OCI-LY7 (cell line): Measurements from ENCODE around the gene CGB8.
"Not testable (repeated sequence)": the region's sequence is repeated elsewhere in the genome, so short reads cannot be mapped to it uniquely, and the experiment has no call there.

Source experiments
- EZH2phosphoT487 ChIP-seq: fragments of 200-600 bp; sonication (generic); IDR thresholded peaks from 2 replicates; pipeline ENCODE4 v1.6.1; 2018; ENCODE audit warnings: low read depth, borderline replicate concordance, mild to moderate bottlenecking, mixed run types, antibody characterized with exemption, low read length, moderate library complexity, mixed read lengths
- TF ChIP-seq, protein P1 (sequence below): fragments of 200-600 bp; sonication (generic); conservative IDR thresholded peaks from 2 replicates; pipeline ENCODE4 v1.5.1; 2014; ENCODE audit warnings: mild to moderate bottlenecking, antibody characterized with exemption, low read length, moderate library complexity, mixed read lengths

DNA sequence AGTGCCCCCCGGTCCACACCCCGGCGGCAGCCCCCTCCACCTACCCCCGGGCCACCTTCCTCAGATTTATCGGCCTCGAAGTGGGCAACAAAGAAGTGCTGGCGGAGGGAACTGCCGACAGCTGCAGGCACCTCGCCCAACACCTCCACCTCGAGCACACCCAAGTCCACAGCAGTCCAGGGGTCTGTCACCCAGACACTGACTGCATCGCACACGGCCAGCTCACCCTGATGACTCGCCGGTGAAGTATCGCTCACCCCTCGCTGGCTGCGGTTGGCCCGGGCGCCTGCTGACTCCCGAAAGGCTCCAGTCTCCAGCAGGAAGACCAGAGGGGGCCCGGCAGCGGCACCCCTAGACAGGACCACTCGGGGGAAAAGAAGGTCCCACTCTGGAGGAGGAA, 23.3 kb downstream of the CGB8 start:
- TF ChIP-seq, protein P1, sequence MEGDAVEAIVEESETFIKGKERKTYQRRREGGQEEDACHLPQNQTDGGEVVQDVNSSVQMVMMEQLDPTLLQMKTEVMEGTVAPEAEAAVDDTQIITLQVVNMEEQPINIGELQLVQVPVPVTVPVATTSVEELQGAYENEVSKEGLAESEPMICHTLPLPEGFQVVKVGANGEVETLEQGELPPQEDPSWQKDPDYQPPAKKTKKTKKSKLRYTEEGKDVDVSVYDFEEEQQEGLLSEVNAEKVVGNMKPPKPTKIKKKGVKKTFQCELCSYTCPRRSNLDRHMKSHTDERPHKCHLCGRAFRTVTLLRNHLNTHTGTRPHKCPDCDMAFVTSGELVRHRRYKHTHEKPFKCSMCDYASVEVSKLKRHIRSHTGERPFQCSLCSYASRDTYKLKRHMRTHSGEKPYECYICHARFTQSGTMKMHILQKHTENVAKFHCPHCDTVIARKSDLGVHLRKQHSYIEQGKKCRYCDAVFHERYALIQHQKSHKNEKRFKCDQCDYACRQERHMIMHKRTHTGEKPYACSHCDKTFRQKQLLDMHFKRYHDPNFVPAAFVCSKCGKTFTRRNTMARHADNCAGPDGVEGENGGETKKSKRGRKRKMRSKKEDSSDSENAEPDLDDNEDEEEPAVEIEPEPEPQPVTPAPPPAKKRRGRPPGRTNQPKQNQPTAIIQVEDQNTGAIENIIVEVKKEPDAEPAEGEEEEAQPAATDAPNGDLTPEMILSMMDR, result not testable (repeated sequence)
- not testable (repeated sequence) for TF ChIP-seq EZH2phosphoT487
